Tibial artery (tissue), 4 donors: ENCODE results near the gene MEIKIN.

Source experiments
- DNase-seq, 2 donors: peaks; one replicate each; pipeline ENCODE4 v3.0.0-alpha.2; 2019
- H3K27ac ChIP-seq, 2 donors: fragments of 200-600 bp; sonication (generic) in 1 of 2; 1 replicate in 1 of 2; 2 replicates in 1 of 2; pipeline ENCODE4 v1.5.1; 2018 to 2019; ENCODE audit warnings: mild to moderate bottlenecking in 1 of 2
- H3K27me3 ChIP-seq, 2 donors: fragments of 200-600 bp; sonication (generic) in 1 of 2; one replicate each; pipeline versions ENCODE4 v1.5.1 to v1.6.0; 2016 to 2019
- H3K36me3 ChIP-seq, 3 donors: fragments of 200-600 bp; sonication (generic) in 2 of 3; one replicate each; pipeline ENCODE4 v1.5.1; 2016 to 2019; ENCODE audit warnings: mild to moderate bottlenecking in 2 of 3
- H3K4me1 ChIP-seq, 4 donors: fragments of 200-600 bp; sonication (generic) in 2 of 4; 1 replicate in 3 of 4; 2 replicates in 1 of 4; pipeline ENCODE4 v1.5.1; 2016 to 2019
- H3K4me3 ChIP-seq, 2 donors: fragments of 200-600 bp; sonication (generic) in 1 of 2; 1 replicate in 1 of 2; 2 replicates in 1 of 2; pipeline ENCODE4 v1.5.1; 2018 to 2019; ENCODE audit warnings: mild to moderate bottlenecking in 2 of 2
- H3K9me3 ChIP-seq, 3 donors: fragments of 200-600 bp; sonication (generic) in 1 of 3; one replicate each; pipeline ENCODE4 v1.5.1; 2016 to 2019
- CTCF ChIP-seq, 2 experiments: fragments of 200-600 bp in 1 of 2; fragments of 450-650 bp in 1 of 2; IDR thresholded peaks; one replicate each; pipeline ENCODE4 v1.5.1; 2017 to 2019; ENCODE audit warnings: antibody characterized with exemption in 2 of 2, mild to moderate bottlenecking in 1 of 2, moderate library complexity in 1 of 2
- intact Hi-C: fragments of 100-400 bp; cut with DNase I; formaldehyde crosslinking; loops from one replicate; pipeline ENCODE4 v1.15.0; 2023; ENCODE audit warnings: low total_unique reads

Gene MEIKIN

DNA sequence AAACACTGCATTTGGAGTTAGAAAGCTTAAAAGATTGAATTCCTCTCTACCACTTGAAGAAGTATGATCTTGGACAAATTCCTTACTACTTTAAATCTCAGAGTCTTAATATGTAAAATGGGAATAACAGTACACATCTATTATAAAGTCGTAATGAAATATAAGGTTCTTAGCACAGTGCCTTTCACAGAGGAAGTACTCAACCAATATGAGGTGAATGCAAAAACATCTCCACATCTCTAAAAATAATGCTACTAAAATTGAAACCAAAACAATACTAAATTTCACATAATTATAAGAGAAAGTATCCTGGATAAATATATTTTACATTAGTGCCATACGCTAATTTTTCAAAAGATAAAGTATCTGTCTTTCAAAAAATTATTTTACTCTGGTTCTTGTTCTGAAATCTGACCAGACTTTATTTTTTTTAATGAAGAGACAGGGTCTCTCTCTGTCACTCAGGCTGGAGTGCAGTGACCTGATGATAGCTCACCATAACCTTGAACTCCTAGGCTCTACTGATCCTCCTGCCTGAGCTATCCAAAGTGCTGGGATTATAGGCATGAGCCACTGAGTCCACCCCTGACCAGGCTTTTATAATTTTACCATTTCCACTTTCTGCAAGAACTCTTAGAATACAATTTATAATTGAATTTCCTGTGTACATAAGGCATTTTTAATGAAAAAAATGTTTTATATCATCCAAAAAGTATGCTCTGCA is 127.3 kb downstream of the MEIKIN start:
- no peak overlapping the region for H3K27ac ChIP-seq
- intact Hi-C loops, result no loop called here
- H3K36me3 ChIP-seq, result no peaks in the 10 kb centered on the region
- H3K4me1 ChIP-seq, result peaks cover 0 to 9% (median 4%) of the 10 kb centered on the region in 4 donors
- no peak for DNase-seq
- TF ChIP-seq CTCF (IDR thresholded peaks at IDR 0.05), result no peak
- H3K27me3 ChIP-seq, result no peaks in the 10 kb centered on the region
- no peak overlapping the region for H3K4me3 ChIP-seq
- H3K9me3 ChIP-seq, result no peaks in the 10 kb centered on the region

- no peak for DNase-seq
- Histone ChIP-seq H3K27me3 (no peaks in the 10 kb centered on the region), H3K27ac (no peak overlapping the region), H3K4me3 (no peak overlapping the region), H3K4me1 (peaks cover 0 to 35% (median 15%) of the 10 kb centered on the region in 4 donors), H3K9me3 (no peaks in the 10 kb centered on the region), H3K36me3 (no peaks in the 10 kb centered on the region)
- TF ChIP-seq CTCF (IDR thresholded peaks at IDR 0.05), result no peak
- intact Hi-C loops, result no loop called here
These were observed 130.5 kb downstream of the MEIKIN start for GRCh38 chr5:131814990-131815389.

- Histone ChIP-seq H3K27ac (no peak overlapping the region), H3K36me3 (no peaks in the 10 kb centered on the region), H3K9me3 (no peaks in the 10 kb centered on the region), H3K4me1 (peaks cover 0 to 36% (median 15%) of the 10 kb centered on the region in 4 donors), H3K4me3 (no peak overlapping the region), H3K27me3 (no peaks in the 10 kb centered on the region)
- intact Hi-C loops, result no loop called here
- TF ChIP-seq CTCF (IDR thresholded peaks at IDR 0.05), result no peak
- DNase-seq, result no peak
These were observed 132.9 kb downstream of the MEIKIN start for GRCh38 chr5:131812371-131813160.

DNA sequence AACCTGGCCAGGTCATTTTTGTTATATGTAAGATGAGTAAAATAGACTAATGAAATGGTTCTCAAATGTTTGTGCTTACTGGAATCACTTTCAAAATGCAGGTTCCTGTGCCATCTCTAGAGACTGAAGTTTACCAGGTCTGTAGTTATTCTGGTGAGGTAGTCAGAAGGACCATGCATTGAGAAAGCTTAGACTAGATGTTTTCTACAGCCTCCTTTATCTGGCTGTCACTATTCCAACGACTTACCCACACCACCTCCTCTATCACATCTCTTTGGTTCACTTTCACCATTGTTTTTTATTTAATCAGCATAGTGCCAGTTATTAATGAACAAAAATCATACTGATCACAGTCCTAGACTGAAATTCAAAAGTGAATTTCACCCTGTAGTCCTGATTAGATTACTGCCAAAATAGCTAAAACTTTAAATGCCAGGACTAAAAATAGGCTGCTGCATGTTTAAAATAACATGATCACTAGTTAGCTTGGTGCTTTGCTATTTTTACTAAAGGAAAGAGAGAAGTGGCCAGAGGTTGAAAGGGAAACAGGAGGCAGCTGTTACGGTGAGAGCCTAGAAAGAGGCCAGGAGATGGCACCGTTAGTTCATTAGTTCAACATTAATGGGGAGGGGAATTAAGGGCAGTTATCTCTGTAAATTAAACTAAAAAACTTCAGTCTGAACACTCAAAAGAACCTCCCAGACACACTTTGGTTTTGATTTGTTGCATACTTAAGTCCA is 134.8 kb downstream of the MEIKIN start:
- intact Hi-C loops, result no loop called here
- peak in 1 of 2 experiments; percentile 5 for TF ChIP-seq CTCF (IDR thresholded peaks at IDR 0.05)
- Histone ChIP-seq H3K4me1 (peaks cover 0 to 36% (median 15%) of the 10 kb centered on the region in 4 donors), H3K27ac (peak overlapping the region; percentile 41 to 50), H3K4me3 (peak overlapping the region in 1 of 2 donors; percentile 1), H3K27me3 (no peaks in the 10 kb centered on the region), H3K9me3 (no peaks in the 10 kb centered on the region), H3K36me3 (no peaks in the 10 kb centered on the region)
- no peak for DNase-seq

- no peaks in the 10 kb centered on the region for H3K9me3 ChIP-seq
- peak within 1 kb of the TSS; percentile 75 to 86 for H3K4me3 ChIP-seq
- H3K27ac ChIP-seq, result peak within 1 kb of the TSS; percentile 95 to 100
- DNase-seq, result peak; percentile 100
- intact Hi-C loops, result loop anchor here (2.0 kb wide), 1 partner anchor 162 kb away; the partner anchor contains the start of gene RAPGEF6
- H3K4me1 ChIP-seq, result peaks cover 0 to 38% (median 18%) of the 10 kb centered on the region in 4 donors
- H3K36me3 ChIP-seq, result no peaks in the 10 kb centered on the region
- no peaks in the 10 kb centered on the region for H3K27me3 ChIP-seq
- no peak for TF ChIP-seq CTCF (IDR thresholded peaks at IDR 0.05)
These were observed 148.4 kb downstream of the MEIKIN start, which contains the start of gene FNIP1 for GRCh38 chr5:131796793-131797693. Gene FNIP1 (minus strand): TSS chr5:131797017. CDS start chr5:131796921, 96 bp downstream.
